ENCODE data around the gene RAP2A. TPM values are rescaled to one million over a fixed set of nuclear protein-coding genes. Genes with fewer than 3 reads are reported as not detected.

Gene RAP2A
- total and polyA plus RNA-seq, 2 donors from 2014 or later, result 7.4 to 25.5 TPM

- FAIRE-seq, result no peak
- intact Hi-C loops (cut with DNase I), result no loop called here
- no peaks in the 10 kb centered on the region for H3K27me3 ChIP-seq (ENCODE audit: control insufficient read depth, insufficient read depth, low read length)
- TF ChIP-seq, protein P1, sequence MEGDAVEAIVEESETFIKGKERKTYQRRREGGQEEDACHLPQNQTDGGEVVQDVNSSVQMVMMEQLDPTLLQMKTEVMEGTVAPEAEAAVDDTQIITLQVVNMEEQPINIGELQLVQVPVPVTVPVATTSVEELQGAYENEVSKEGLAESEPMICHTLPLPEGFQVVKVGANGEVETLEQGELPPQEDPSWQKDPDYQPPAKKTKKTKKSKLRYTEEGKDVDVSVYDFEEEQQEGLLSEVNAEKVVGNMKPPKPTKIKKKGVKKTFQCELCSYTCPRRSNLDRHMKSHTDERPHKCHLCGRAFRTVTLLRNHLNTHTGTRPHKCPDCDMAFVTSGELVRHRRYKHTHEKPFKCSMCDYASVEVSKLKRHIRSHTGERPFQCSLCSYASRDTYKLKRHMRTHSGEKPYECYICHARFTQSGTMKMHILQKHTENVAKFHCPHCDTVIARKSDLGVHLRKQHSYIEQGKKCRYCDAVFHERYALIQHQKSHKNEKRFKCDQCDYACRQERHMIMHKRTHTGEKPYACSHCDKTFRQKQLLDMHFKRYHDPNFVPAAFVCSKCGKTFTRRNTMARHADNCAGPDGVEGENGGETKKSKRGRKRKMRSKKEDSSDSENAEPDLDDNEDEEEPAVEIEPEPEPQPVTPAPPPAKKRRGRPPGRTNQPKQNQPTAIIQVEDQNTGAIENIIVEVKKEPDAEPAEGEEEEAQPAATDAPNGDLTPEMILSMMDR (IDR thresholded peaks at IDR 0.05; ENCODE audit: borderline replicate concordance, extremely low read depth, insufficient read depth), result no peak
- H3K4me1 ChIP-seq (ENCODE audit: control insufficient read depth in 2 of 3, insufficient read depth in 2 of 3, low read depth in 1 of 3, low read length in 3 of 3), result no peaks in the 10 kb centered on the region
- no peak overlapping the region for H3K27ac ChIP-seq (ENCODE audit: low read depth in 2 of 2, low read length in 2 of 2)
- no peak overlapping the region for H3K9ac ChIP-seq (ENCODE audit: low read length in 3 of 3)
- H3K36me3 ChIP-seq (ENCODE audit: control insufficient read depth in 2 of 3, insufficient read depth in 3 of 3, low read length in 3 of 3), result no peaks in the 10 kb centered on the region
- no peak for DNase-seq
- H3K4me3 ChIP-seq (ENCODE audit: low read length in 3 of 3), result no peak overlapping the region
- no peaks in the 10 kb centered on the region for H3K9me3 ChIP-seq (ENCODE audit: control insufficient read depth in 2 of 3, insufficient read depth in 1 of 3, low read length in 3 of 3)
Observed at GRCh38 chr13:97426695-97427094, 7.3 kb upstream of the RAP2A start.

GRCh38 chr13:97429681-97430081 is 4.3 kb upstream of the RAP2A start:
- no peak overlapping the region for H3K27ac ChIP-seq (ENCODE audit: low read depth in 2 of 2, low read length in 2 of 2)
- intact Hi-C loops (cut with DNase I), result no loop called here

GRCh38 chr13:97430296-97430695 is 3.7 kb upstream of the RAP2A start:
- DNase-seq (no peak), FAIRE-seq (no peak)
- no peak overlapping the region for H3K27ac ChIP-seq (ENCODE audit: low read depth in 2 of 2, low read length in 2 of 2)
- H3K4me3 ChIP-seq (ENCODE audit: low read length in 3 of 3), result no peak overlapping the region
- H3K9ac ChIP-seq (ENCODE audit: low read length in 3 of 3), result no peak overlapping the region
- TF ChIP-seq, protein P1 (IDR thresholded peaks at IDR 0.05; ENCODE audit: borderline replicate concordance, extremely low read depth, insufficient read depth), result no peak
- no peaks in the 10 kb centered on the region for H3K36me3 ChIP-seq (ENCODE audit: control insufficient read depth in 2 of 3, insufficient read depth in 3 of 3, low read length in 3 of 3)
- no peaks in the 10 kb centered on the region for H3K27me3 ChIP-seq (ENCODE audit: control insufficient read depth, insufficient read depth, low read length)
- H3K9me3 ChIP-seq (ENCODE audit: control insufficient read depth in 2 of 3, insufficient read depth in 1 of 3, low read length in 3 of 3), result no peaks in the 10 kb centered on the region
- no peaks in the 10 kb centered on the region for H3K4me1 ChIP-seq (ENCODE audit: control insufficient read depth in 2 of 3, insufficient read depth in 2 of 3, low read depth in 1 of 3, low read length in 3 of 3)
- intact Hi-C loops (cut with DNase I), result no loop called here

More at GRCh38 chr13:97429681-97430081, 4.3 kb upstream of the RAP2A start:
- Histone ChIP-seq H3K9me3 (ENCODE audit: control insufficient read depth in 2 of 3, insufficient read depth in 1 of 3, low read length in 3 of 3) (no peaks in the 10 kb centered on the region), H3K36me3 (ENCODE audit: control insufficient read depth in 2 of 3, insufficient read depth in 3 of 3, low read length in 3 of 3) (no peaks in the 10 kb centered on the region), H3K27me3 (ENCODE audit: control insufficient read depth, insufficient read depth, low read length) (no peaks in the 10 kb centered on the region), H3K4me3 (ENCODE audit: low read length in 3 of 3) (peak overlapping the region in 2 of 3 donors; percentile 15 to 40), H3K4me1 (ENCODE audit: control insufficient read depth in 2 of 3, insufficient read depth in 2 of 3, low read depth in 1 of 3, low read length in 3 of 3) (no peaks in the 10 kb centered on the region), H3K9ac (ENCODE audit: low read length in 3 of 3) (peak overlapping the region in 1 of 3 donors; percentile 23)
- FAIRE-seq (no peak), DNase-seq (peak in 1 of 5 donors; percentile 46)
- TF ChIP-seq, protein P1 (IDR thresholded peaks at IDR 0.05; ENCODE audit: borderline replicate concordance, extremely low read depth, insufficient read depth), result no peak

DNA sequence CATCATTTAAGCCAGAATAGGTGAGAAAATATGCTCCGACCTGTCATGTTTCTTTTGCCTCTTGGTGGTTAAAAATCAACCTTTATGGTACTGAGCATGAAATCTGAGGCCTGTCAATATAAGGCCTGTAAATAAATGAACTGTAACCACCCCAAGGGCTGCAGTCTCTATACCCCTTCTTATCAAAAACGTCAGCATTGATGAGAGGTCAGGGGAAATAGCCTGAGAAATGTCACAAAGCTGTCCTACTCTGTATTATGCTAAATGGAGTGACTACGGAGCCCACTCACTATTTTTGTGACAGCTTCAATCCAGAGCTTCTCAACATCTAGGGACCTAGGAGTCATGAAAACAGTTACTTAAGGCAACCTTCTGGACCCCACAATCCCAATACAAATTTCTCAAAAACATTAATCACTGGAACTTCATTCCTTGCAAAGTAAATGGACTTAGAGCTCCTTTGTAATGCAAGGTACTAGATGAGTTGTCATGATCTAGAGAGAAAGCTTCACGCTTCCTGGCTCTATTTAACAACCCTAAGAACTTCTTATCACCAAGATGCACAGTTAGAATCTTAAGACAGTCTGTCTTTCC is 2.7 kb upstream of the RAP2A start:
- H3K9me3 ChIP-seq (ENCODE audit: control insufficient read depth in 2 of 3, insufficient read depth in 1 of 3, low read length in 3 of 3), result no peaks in the 10 kb centered on the region
- no peak for DNase-seq
- no peaks in the 10 kb centered on the region for H3K36me3 ChIP-seq (ENCODE audit: control insufficient read depth in 2 of 3, insufficient read depth in 3 of 3, low read length in 3 of 3)
- no peak overlapping the region for H3K9ac ChIP-seq (ENCODE audit: low read length in 3 of 3)
- H3K4me1 ChIP-seq (ENCODE audit: control insufficient read depth in 2 of 3, insufficient read depth in 2 of 3, low read depth in 1 of 3, low read length in 3 of 3), result peaks cover 0 to 1% (median 0%) of the 10 kb centered on the region in 3 donors
- no peak for FAIRE-seq
- H3K27ac ChIP-seq (ENCODE audit: low read depth in 2 of 2, low read length in 2 of 2), result no peak overlapping the region
- intact Hi-C loops (cut with DNase I), result no loop called here
- no peak overlapping the region for H3K4me3 ChIP-seq (ENCODE audit: low read length in 3 of 3)
- TF ChIP-seq, protein P1 (IDR thresholded peaks at IDR 0.05; ENCODE audit: borderline replicate concordance, extremely low read depth, insufficient read depth), result no peak
- no peaks in the 10 kb centered on the region for H3K27me3 ChIP-seq (ENCODE audit: control insufficient read depth, insufficient read depth, low read length)
